Measurements from ENCODE around the gene VKORC1. TPM values are rescaled to one million over a fixed set of nuclear protein-coding genes. Genes with fewer than 3 reads are reported as not detected.

Gene VKORC1
- total RNA-seq = 10 to 100 TPM; 39.5 to 50.3 TPM

DNA sequence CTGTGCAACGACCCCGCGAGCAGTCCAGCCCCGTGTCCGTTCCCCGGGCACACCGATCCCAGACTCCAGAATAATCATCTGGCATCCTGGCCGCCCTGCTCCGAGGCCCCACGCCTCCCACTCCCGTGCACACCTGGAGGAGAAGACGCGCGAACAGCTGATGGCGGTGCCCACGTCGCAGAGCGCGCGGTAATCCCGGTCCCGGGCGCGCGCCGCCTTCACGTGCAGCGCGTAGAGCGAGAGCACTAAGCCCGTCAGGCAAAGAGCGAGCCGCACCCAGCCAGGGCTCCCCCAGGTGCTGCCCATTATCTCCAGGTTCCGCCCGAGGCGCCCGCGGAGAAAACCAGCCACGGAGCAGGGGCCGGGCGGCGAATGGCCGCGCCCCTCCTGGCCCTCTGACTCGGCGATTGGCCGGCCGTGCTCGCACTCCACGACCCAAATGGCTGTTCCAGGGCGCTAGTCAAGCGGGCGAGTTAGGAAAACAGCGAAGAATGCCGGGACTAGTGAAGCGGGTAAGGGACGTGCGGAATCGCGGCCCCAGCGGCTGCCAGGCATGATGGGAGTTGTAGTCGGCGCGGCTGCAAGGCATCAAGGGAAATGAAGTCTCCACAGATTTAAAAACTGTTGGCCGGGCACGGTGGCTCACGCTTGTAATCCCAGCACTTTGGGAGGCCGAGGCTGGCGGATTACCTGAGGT is at the start of gene VKORC1:
VKORC1 (minus strand) TSS at position 374 of the 697 bp plus-strand sequence; CDS start at position 306, 68 bp downstream.
- Histone ChIP-seq H3K27ac (peak within 1 kb of the TSS; percentile 85), H3K9ac (ENCODE audit: low read depth in 2 of 2, low read length in 2 of 2) (peak within 1 kb of the TSS; percentile 82 to 89), H3K4me1 (peaks cover 8% of the 10 kb centered on the region), H3K27me3 (no peaks in the 10 kb centered on the region), H3K36me3 (no peaks in the 10 kb centered on the region), H3K4me3 (peak within 1 kb of the TSS; percentile 73), H3K9me3 (no peaks in the 10 kb centered on the region)
- DNase-seq = peak; percentile 97
- intact Hi-C loops (cut with DNase I) = loop anchor here (10.0 kb wide), 1 partner anchor 60 kb away; the partner anchor contains the start of gene PRSS36
- TF ChIP-seq, protein P1, sequence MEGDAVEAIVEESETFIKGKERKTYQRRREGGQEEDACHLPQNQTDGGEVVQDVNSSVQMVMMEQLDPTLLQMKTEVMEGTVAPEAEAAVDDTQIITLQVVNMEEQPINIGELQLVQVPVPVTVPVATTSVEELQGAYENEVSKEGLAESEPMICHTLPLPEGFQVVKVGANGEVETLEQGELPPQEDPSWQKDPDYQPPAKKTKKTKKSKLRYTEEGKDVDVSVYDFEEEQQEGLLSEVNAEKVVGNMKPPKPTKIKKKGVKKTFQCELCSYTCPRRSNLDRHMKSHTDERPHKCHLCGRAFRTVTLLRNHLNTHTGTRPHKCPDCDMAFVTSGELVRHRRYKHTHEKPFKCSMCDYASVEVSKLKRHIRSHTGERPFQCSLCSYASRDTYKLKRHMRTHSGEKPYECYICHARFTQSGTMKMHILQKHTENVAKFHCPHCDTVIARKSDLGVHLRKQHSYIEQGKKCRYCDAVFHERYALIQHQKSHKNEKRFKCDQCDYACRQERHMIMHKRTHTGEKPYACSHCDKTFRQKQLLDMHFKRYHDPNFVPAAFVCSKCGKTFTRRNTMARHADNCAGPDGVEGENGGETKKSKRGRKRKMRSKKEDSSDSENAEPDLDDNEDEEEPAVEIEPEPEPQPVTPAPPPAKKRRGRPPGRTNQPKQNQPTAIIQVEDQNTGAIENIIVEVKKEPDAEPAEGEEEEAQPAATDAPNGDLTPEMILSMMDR (IDR thresholded peaks at IDR 0.05) = no peak

DNA sequence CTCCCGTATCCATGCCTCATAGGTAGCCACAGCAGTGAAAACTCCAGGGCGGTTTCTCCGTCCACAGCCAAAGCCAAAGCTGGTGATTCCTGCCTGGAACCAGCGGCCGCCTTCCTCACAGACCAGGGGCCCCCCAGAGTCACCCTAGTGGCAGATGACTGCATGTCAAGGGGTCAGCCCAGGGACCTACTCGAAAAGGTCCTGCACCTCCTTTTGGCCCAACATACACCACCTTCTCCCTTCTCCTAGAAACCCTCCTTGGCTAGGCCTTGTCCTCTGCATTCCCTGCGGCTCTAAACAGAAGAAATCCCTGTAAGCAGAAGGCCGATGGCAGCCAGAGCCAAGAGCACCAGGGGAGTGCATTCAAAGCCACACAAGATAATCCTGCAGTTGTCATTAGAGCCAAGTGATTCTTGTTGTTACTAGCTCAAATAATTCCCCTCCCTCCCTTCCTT is 49.1 kb upstream of the VKORC1 start:
- H3K4me3 ChIP-seq = no peak overlapping the region
- no peaks in the 10 kb centered on the region for H3K36me3 ChIP-seq
- no peak overlapping the region for H3K27ac ChIP-seq
- peaks cover 23% of the 10 kb centered on the region for H3K4me1 ChIP-seq
- H3K9me3 ChIP-seq = no peaks in the 10 kb centered on the region
- TF ChIP-seq, protein P1 (IDR thresholded peaks at IDR 0.05) = no peak
- DNase-seq = peak; percentile 23
- no peaks in the 10 kb centered on the region for H3K27me3 ChIP-seq
- intact Hi-C loops (cut with DNase I) = loop anchor here (10.0 kb wide), 1 partner anchor 159 kb away; the partner anchor contains the start of gene HSD3B7
- H3K9ac ChIP-seq (ENCODE audit: low read depth in 2 of 2, low read length in 2 of 2) = no peak overlapping the region

DNA sequence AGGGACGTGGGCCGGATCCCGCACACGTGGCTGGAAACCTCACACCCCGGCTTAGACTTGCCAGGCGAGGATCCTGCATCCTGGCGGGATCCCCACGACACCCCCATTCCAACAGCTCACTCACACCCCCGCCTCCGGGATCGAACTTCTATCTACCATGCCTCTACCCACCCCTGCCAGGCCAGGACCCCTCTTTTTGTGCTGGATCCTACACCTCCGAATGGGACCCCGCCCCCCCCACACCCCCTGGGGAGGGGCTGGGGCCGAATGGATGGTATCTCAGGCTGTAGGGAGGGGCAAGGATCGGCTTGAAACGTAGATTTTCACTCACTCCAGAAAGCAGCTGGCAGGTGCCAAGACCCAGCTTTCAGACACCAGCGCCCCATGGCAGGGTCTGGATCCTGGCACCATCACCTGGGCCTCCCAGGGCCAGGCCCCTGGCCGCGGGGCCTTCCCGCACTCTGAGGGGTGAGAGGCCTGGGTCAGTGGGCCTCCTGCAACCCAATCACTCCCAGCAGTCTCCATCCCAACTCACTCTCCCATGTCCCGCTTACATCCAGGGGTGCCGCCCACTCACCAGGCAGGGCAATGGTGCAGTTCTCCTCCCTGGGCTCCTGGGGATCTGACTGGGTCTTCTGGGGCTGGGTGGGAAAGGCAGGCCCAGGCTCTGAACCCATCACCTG is 48.6 kb upstream of the VKORC1 start:
- peak overlapping the region in 1 of 2 donors; percentile 72 for H3K9ac ChIP-seq (ENCODE audit: low read depth in 2 of 2, low read length in 2 of 2)
- peak; percentile 50 for DNase-seq
- intact Hi-C loops (cut with DNase I) = loop anchor here (10.0 kb wide), 1 partner anchor 158 kb away; the partner anchor contains the start of gene HSD3B7
- peaks cover 23% of the 10 kb centered on the region for H3K4me1 ChIP-seq
- no peaks in the 10 kb centered on the region for H3K36me3 ChIP-seq
- H3K9me3 ChIP-seq = no peaks in the 10 kb centered on the region
- H3K27me3 ChIP-seq = no peaks in the 10 kb centered on the region
- TF ChIP-seq, protein P1 (IDR thresholded peaks at IDR 0.05) = no peak
- peak overlapping the region; percentile 74 for H3K27ac ChIP-seq
- H3K4me3 ChIP-seq = peak overlapping the region; percentile 40

DNA sequence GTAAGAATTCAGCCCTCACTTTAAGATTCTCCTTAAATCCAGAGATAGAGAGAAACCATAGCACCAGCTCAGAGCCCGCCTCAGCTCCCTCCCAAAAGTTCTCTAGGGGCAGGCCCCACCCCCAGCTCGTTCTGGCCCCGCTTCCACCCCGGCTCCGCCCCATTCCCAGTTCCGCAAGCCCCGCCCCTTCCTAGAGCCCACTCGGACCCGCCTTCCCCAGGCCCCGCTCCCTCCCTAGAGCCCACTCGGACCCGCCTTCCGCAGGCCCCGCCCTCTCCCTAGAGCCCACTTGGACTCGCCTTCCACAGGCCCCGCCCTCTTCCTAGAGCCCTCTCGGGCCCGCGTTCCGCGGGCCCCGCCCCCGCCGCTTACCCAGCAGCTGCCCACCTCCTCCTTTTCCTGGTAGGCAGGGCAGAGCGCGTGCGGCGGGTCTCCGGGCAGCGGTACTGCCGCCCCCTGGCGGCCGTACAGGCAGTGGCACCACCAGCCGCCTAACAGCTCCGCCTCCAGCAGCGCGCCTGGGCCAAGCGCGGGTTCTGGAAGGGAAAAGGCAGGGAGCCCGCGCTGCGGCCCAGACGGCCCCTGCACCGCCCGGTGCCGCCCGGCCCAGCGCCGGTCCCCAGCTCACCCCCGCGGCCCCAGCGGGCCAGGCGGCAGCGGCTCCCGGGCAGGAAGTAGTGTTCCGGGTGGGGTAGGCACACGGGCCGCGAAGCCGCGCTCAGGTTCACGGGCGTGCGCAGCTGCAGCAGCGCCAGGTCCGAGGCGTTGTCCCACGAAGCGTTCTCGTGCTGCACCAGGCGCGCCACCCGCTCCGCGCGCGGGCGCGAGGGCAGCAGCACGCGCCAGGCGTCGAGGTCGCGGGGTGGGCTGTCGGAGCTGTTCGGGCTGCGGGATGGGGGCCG is 47.8 kb upstream of the VKORC1 start:
- intact Hi-C loops (cut with DNase I) = loop anchor here (10.0 kb wide), 1 partner anchor 158 kb away; the partner anchor contains the start of gene HSD3B7
- H3K36me3 ChIP-seq = no peaks in the 10 kb centered on the region
- peak overlapping the region; percentile 40 for H3K4me3 ChIP-seq
- no peaks in the 10 kb centered on the region for H3K27me3 ChIP-seq
- H3K9ac ChIP-seq (ENCODE audit: low read depth in 2 of 2, low read length in 2 of 2) = peak overlapping the region; percentile 72 to 74
- H3K9me3 ChIP-seq = no peaks in the 10 kb centered on the region
- H3K4me1 ChIP-seq = peaks cover 23% of the 10 kb centered on the region
- peak overlapping the region; percentile 91 for H3K27ac ChIP-seq
- peak; percentile 100 for DNase-seq
- TF ChIP-seq, protein P1 (IDR thresholded peaks at IDR 0.05) = peak; percentile 90

Data from colonic mucosa (tissue), 4 donors.